ENCODE measurements around the gene LIM2. TPM values are rescaled to one million over a fixed set of nuclear protein-coding genes. Genes with fewer than 3 reads are reported as not detected.

The LIM2 gene
- total RNA-seq, 1 donor from 2014 or later, result not detected

DNA sequence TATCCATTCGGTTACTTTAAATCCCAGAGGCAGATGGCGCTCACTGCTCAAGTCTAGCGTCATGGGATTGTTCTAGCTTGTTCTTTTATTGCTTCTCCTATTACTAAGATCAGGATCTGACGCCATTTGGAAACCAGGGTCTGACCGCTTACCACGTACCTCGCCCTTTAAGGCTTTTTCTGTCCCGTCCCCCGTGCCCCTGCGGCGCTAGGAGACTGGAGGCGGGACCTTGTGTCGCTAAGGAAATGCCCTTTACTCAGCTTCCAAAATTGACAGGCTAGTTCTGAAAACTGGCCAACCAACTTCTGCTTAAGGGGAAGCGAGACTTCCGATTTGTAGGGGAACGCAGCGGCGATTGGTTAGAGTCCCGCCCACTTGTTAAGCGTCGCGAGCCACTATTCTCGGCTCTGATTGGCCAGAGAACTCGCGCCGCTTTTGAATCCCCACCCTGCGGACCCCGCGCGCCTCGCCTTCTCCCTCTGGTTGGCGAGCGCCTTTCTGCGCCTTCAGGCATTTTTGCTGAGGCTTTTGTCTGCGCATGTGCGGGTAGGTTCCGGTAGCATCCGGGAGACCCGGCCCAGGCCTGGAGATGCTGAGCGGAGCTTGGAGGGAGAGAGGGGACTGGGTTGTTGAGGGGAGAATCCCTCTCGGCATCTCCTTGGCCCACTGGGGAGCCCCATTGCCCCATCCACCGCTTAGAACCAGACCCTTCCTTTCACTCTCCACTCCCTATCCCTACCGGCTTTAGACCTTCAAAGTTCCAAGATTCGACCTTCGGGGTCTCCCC is 6.5 kb upstream of the LIM2 start:
- Mint-ChIP-seq H3K36me3 (ENCODE audit: insufficient read depth) (no peaks in the 10 kb centered on the region), H3K4me3 (ENCODE audit: low read depth) (peak overlapping the region; percentile 79)

DNA sequence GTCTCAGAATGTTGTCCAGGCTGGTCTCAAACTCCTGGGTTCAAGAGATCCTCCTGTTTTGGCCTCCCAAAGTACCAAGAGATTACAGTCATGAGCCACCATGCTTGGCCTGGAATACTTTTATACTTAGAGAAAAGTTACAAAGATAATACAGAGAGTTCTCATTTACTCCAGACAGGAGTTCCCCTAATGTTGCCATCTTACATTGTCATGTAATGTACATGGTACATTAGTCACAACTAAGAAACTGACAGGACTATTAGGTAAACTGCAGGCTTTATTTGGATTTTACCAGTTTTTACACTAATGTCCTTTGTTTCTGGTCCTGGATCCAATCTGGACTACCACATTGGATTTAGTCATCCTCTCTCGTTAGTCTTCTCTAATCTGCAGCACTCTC is 4.9 kb upstream of the LIM2 start:
- H3K27ac Mint-ChIP-seq, result peak overlapping the region; percentile 51
- TF ChIP-seq, protein P1, sequence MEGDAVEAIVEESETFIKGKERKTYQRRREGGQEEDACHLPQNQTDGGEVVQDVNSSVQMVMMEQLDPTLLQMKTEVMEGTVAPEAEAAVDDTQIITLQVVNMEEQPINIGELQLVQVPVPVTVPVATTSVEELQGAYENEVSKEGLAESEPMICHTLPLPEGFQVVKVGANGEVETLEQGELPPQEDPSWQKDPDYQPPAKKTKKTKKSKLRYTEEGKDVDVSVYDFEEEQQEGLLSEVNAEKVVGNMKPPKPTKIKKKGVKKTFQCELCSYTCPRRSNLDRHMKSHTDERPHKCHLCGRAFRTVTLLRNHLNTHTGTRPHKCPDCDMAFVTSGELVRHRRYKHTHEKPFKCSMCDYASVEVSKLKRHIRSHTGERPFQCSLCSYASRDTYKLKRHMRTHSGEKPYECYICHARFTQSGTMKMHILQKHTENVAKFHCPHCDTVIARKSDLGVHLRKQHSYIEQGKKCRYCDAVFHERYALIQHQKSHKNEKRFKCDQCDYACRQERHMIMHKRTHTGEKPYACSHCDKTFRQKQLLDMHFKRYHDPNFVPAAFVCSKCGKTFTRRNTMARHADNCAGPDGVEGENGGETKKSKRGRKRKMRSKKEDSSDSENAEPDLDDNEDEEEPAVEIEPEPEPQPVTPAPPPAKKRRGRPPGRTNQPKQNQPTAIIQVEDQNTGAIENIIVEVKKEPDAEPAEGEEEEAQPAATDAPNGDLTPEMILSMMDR (IDR thresholded peaks at IDR 0.05; ENCODE audit: unreplicated experiment), result no peak
- peak overlapping the region; percentile 37 for H3K4me3 Mint-ChIP-seq (ENCODE audit: low read depth)
- H3K4me1 Mint-ChIP-seq (ENCODE audit: low read depth), result peaks cover 14% of the 10 kb centered on the region
- DNase-seq (ENCODE audit: low spot score, unreplicated experiment), result no peak
- no peaks in the 10 kb centered on the region for H3K36me3 Mint-ChIP-seq (ENCODE audit: insufficient read depth)
- H3K9me3 Mint-ChIP-seq (ENCODE audit: low read depth), result no peaks in the 10 kb centered on the region
- H3K27me3 Mint-ChIP-seq, result no peaks in the 10 kb centered on the region

More for the DNA sequence above, 6.5 kb upstream of the LIM2 start:
- peak overlapping the region; percentile 94 for H3K27ac Mint-ChIP-seq
- H3K27me3 Mint-ChIP-seq, result no peaks in the 10 kb centered on the region
- no peaks in the 10 kb centered on the region for H3K9me3 Mint-ChIP-seq (ENCODE audit: low read depth)
- peak; percentile 83 for DNase-seq (ENCODE audit: low spot score, unreplicated experiment)
- peaks cover 10% of the 10 kb centered on the region for H3K4me1 Mint-ChIP-seq (ENCODE audit: low read depth)
- TF ChIP-seq, protein P1 (IDR thresholded peaks at IDR 0.05; ENCODE audit: unreplicated experiment), result no peak

DNA sequence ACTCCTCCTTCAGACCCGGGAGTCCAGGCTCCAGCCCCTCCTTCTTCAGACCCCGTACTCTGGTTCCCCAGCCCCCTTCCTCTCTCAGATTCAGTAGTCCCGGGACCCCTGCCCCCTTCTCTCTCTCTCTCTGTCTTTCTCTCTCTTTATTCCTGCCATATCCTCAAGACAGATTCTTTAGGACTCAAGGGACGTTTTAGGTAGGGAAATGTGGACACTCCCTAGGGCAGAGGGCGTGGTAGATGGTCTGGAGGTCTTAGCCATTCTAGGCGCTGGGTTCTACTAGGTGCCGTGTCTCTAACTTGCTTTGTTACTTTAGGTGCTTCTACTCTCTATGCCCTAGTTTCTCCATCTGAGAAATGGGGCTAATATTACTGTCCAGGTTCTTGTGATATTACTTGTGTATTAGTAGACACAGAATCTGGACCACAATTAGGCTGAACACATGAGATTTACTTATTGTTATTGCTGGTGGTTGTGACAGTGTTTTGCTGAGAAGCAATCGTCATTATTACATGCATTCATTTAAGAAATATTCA is 3.4 kb upstream of the LIM2 start:
- TF ChIP-seq, protein P1 (IDR thresholded peaks at IDR 0.05; ENCODE audit: unreplicated experiment), result no peak
- Mint-ChIP-seq H3K4me3 (ENCODE audit: low read depth) (peak overlapping the region; percentile 62), H3K27ac (peak overlapping the region; percentile 13), H3K9me3 (ENCODE audit: low read depth) (no peaks in the 10 kb centered on the region), H3K4me1 (ENCODE audit: low read depth) (peaks cover 14% of the 10 kb centered on the region), H3K36me3 (ENCODE audit: insufficient read depth) (no peaks in the 10 kb centered on the region), H3K27me3 (no peaks in the 10 kb centered on the region)
- no peak for DNase-seq (ENCODE audit: low spot score, unreplicated experiment)

DNA sequence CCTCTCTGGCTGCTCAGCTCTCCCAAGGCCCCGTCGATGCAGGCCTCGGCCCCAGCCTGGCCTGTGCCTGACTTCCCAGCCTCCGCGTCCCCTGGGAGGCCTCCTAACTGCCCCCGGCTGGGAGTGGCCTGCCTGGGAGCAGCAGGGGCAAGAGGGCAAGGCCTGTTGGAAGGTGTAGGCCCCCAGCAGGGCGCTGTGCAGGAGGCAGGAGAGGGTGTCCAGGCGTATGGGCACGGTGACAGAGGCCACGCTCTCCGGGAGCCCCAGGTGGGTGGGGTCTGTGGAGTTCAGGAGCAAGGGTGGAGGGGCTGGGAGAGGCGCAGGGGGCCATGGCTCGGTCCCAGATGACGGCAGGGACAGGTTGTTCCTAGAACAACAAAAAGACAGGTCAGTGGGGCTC is 1.4 kb upstream of the LIM2 start:
- Mint-ChIP-seq H3K4me1 (ENCODE audit: low read depth) (peaks cover 10% of the 10 kb centered on the region), H3K9me3 (ENCODE audit: low read depth) (no peaks in the 10 kb centered on the region), H3K36me3 (ENCODE audit: insufficient read depth) (no peaks in the 10 kb centered on the region), H3K4me3 (ENCODE audit: low read depth) (no peak overlapping the region), H3K27ac (no peak overlapping the region), H3K27me3 (no peaks in the 10 kb centered on the region)
- TF ChIP-seq, protein P1 (IDR thresholded peaks at IDR 0.05; ENCODE audit: unreplicated experiment), result no peak
- DNase-seq (ENCODE audit: low spot score, unreplicated experiment), result no peak

DNA sequence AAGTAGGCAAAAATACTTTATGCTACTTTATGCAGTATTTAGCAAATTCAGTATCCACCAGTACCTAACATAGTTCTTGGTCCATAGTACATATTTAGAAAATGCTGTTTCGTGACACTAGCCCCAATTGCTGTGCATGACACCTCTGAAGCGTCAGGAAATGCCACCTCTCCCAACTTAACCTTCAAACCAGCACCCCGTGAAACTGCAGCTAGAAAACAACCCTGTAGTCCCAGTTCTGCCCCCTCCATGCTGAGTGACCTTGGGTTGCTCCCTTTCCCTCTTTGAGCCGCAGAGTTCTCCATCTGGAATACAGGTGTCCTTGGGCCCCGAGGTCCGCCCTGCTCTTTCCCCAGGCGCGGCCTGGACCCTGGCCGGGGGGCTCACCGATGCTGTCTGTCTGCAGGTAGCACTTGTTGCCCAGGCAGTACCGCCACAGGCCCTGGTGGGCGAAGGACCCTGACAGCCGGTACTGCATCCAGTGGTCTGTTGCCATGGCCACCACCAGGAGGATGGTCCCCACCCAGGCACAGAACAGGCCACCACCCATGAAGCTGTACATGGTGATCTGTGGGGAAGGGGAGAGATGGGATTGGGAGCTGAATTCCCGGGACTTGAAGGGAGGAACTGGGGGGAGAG is 773 bp downstream of the LIM2 start:
- H3K27ac Mint-ChIP-seq, result no peak overlapping the region

More for the DNA sequence above, 773 bp downstream of the LIM2 start:
- TF ChIP-seq, protein P1 (IDR thresholded peaks at IDR 0.05; ENCODE audit: unreplicated experiment), result no peak
- no peak for DNase-seq (ENCODE audit: low spot score, unreplicated experiment)
- no peaks in the 10 kb centered on the region for H3K9me3 Mint-ChIP-seq (ENCODE audit: low read depth)
- no peaks in the 10 kb centered on the region for H3K36me3 Mint-ChIP-seq (ENCODE audit: insufficient read depth)
- H3K4me1 Mint-ChIP-seq (ENCODE audit: low read depth), result peaks cover 6% of the 10 kb centered on the region
- no peaks in the 10 kb centered on the region for H3K27me3 Mint-ChIP-seq
- H3K4me3 Mint-ChIP-seq (ENCODE audit: low read depth), result no peak overlapping the region

Data from progenitor cell of endocrine pancreas (in vitro differentiated cells).